Ascending aorta (tissue), 2 donors: Measurements from ENCODE around the gene CKS2. TPM values are rescaled to one million over a fixed set of nuclear protein-coding genes. Genes with fewer than 3 reads are reported as not detected.
A peak's percentile ranks its signal among the peaks of the same experiment; 100 is the strongest.

Experiments
- DNase-seq, 2 donors: peaks; one replicate each; pipeline ENCODE4 v3.0.0-alpha.2; 2019; ENCODE audit warnings: low spot score in 2 of 2
- H3K27ac ChIP-seq, 2 donors: fragments of 200-600 bp; sonication (generic); one replicate each; pipeline ENCODE4 v1.5.1; 2016 to 2017; ENCODE audit warnings: mild to moderate bottlenecking in 1 of 2
- H3K27me3 ChIP-seq: fragments of 200-600 bp; sonication (generic); one replicate; pipeline ENCODE4 v1.5.1; 2017
- H3K36me3 ChIP-seq, 2 donors: fragments of 200-600 bp; sonication (generic); one replicate each; pipeline ENCODE4 v1.5.1; 2016
- H3K4me1 ChIP-seq, 2 donors: fragments of 200-600 bp; sonication (generic); one replicate each; pipeline ENCODE4 v1.5.1; 2016 to 2017; ENCODE audit warnings: mild to moderate bottlenecking in 1 of 2
- H3K4me3 ChIP-seq, 2 donors: fragments of 200-600 bp; sonication (generic); one replicate each; pipeline ENCODE4 v1.5.1; 2016 to 2017; ENCODE audit warnings: mild to moderate bottlenecking in 1 of 2
- H3K9me3 ChIP-seq, 2 donors: fragments of 200-600 bp; sonication (generic); one replicate each; pipeline ENCODE4 v1.5.1; 2016
- intact Hi-C: fragments of 100-400 bp; cut with DNase I; formaldehyde crosslinking; loops from one replicate; pipeline ENCODE4 v1.15.1; 2023
- total RNA-seq: library from RNA; depleted of rRNA; stranded (reverse); fragments of >200 nt; gene quantifications from one replicate; pipeline ENCODE4 v1.1.0, GENCODE V29; 2016
- TF ChIP-seq, protein P1 (sequence below), 3 experiments: fragments of 200-600 bp in 2 of 3; fragments of 450-650 bp in 1 of 3; sonication (generic) in 2 of 3; IDR thresholded peaks; one replicate each; pipeline ENCODE4 v1.5.1; 2016 to 2019; ENCODE audit warnings: antibody characterized with exemption in 3 of 3, mild to moderate bottlenecking in 1 of 3, moderate library complexity in 1 of 3

CKS2 gene
- total RNA-seq, 1 donor from 2014 or later, result not detected

DNA sequence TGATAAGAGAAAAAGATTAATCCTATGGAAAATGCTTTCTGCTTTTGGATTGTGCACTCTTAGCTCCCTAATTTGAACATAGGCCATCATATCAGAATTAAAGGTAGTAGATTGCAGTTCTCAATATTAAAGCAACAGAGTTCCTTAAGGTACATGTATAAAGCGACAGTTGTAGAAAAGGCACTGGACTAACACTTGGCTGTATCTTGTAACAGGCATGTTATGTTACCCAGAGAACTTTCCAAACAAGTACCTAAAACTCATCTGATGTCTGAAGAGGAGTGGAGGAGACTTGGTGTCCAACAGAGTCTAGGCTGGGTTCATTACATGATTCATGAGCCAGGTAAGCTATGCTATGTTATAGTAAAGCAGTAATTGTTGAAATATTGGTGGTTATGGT, 4.0 kb downstream of the CKS2 start:
- DNase-seq, result no peak
- H3K4me3 ChIP-seq, result no peak overlapping the region
- H3K27me3 ChIP-seq, result no peaks in the 10 kb centered on the region
- intact Hi-C loops, result loop anchor here (5.0 to 10.0 kb wide), 6 partner anchors 133 to 1588 kb away; partner anchors contain the start of genes CTSL, SEMA4D and SPIN1
- no peak overlapping the region for H3K27ac ChIP-seq
- H3K36me3 ChIP-seq, result no peaks in the 10 kb centered on the region
- peaks cover 12 to 19% of the 10 kb centered on the region in 2 donors for H3K4me1 ChIP-seq
- TF ChIP-seq, protein P1, sequence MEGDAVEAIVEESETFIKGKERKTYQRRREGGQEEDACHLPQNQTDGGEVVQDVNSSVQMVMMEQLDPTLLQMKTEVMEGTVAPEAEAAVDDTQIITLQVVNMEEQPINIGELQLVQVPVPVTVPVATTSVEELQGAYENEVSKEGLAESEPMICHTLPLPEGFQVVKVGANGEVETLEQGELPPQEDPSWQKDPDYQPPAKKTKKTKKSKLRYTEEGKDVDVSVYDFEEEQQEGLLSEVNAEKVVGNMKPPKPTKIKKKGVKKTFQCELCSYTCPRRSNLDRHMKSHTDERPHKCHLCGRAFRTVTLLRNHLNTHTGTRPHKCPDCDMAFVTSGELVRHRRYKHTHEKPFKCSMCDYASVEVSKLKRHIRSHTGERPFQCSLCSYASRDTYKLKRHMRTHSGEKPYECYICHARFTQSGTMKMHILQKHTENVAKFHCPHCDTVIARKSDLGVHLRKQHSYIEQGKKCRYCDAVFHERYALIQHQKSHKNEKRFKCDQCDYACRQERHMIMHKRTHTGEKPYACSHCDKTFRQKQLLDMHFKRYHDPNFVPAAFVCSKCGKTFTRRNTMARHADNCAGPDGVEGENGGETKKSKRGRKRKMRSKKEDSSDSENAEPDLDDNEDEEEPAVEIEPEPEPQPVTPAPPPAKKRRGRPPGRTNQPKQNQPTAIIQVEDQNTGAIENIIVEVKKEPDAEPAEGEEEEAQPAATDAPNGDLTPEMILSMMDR (IDR thresholded peaks at IDR 0.05), result no peak
- no peaks in the 10 kb centered on the region for H3K9me3 ChIP-seq

DNA sequence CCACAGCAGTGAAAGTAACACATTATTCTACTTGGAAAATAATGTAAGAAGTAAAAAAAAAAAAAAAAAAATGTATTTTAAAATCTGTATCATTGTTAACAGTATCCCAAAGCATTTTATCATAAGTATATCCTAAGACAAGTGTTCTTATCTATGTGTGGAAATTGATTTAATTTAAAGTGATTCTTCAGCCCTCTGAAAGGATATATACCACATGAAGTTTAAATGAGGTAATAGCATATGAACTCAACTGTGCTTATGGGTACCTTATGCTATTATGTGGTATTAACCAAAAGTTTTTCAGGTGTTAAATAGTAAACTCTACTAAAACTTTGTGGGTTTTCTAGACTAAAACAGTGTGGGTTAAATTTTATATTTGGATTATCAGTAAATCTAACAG, 4.5 kb downstream of the CKS2 start:
- intact Hi-C loops, result loop anchor here (5.0 to 10.0 kb wide), 4 partner anchors 182 to 1588 kb away; partner anchors contain the start of genes CTSL and SEMA4D

DNA sequence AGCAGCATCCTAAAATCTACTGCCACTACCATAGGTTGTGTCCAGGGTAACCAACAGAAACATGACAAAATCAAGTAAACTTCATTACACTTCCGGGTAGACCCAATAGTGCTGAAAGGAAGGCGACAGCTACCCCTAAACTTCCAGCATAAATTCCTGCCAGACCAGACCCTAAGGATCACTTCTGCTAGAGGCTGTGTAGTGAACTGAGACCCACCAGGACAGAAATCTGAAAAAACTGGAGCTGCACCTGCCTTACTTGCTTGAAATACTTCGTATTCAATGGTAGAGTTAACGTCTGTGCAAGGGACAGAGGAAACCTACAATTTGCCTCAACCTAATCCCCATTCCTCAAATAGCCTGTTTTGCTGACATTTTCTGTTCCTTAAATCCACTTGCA, 6.3 kb downstream of the CKS2 start:
- peaks cover 10 to 27% of the 10 kb centered on the region in 2 donors for H3K4me1 ChIP-seq
- peak overlapping the region in 1 of 2 donors; percentile 74 for H3K4me3 ChIP-seq
- H3K27ac ChIP-seq, result peak overlapping the region in 1 of 2 donors; percentile 100
- intact Hi-C loops, result loop anchor here (5.0 to 10.0 kb wide), 4 partner anchors 180 to 1590 kb away; partner anchors contain the start of genes CTSL and SEMA4D
- no peaks in the 10 kb centered on the region for H3K36me3 ChIP-seq
- TF ChIP-seq, protein P1 (IDR thresholded peaks at IDR 0.05), result no peak
- H3K9me3 ChIP-seq, result no peaks in the 10 kb centered on the region
- DNase-seq, result no peak
- H3K27me3 ChIP-seq, result no peaks in the 10 kb centered on the region

More for the DNA sequence above, 4.5 kb downstream of the CKS2 start:
- Histone ChIP-seq H3K4me3 (no peak overlapping the region), H3K27me3 (no peaks in the 10 kb centered on the region), H3K9me3 (no peaks in the 10 kb centered on the region), H3K4me1 (peaks cover 13 to 25% of the 10 kb centered on the region in 2 donors), H3K27ac (no peak overlapping the region), H3K36me3 (no peaks in the 10 kb centered on the region)
- DNase-seq, result no peak
- TF ChIP-seq, protein P1 (IDR thresholded peaks at IDR 0.05), result no peak

DNA sequence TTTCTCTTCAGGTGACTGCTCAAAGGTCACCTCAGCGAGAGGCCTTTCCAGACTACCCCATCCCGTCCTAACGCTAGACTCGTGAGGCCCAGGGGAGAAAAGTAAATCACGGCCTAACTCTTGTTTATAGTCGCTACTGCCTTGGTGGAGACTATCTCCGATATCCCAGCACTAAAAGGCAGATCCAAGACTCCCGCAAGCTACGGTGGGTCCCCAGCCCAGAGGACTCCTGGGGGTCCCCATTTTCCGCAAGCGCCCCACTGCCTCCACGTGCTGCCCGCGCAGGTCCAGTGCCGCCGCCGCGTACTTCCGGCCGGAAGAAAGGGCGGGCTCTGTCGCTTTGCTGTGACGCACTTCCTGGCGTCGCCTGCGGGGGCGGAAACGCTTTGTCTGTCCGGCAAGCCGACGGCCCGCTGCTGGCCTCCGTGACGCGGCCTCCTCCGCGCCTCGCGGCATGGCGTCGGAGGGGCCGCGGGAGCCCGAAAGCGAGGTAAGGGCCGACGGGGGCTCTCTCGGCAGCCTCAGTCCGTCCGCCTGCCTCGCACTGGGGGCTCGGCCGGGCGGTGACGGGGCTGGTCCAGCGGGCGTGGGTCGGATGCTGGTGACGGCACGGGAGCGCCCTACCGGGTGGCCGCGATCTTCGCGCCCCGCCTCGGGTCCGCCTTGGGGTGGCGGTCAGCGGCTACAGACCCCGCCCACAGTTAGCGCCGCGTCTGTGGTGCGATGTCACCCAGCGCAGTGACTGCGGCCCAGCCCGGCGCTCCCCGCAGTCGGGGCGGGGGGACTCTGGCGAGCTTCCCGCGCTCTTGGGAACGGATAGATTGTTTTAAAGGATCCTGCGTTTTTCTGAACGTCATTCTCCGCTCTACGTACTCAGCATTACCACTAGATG, 7.4 kb downstream of the CKS2 start, which contains the start of gene SECISBP2:
Gene SECISBP2 (plus strand): TSS at position 378 of the 892 bp plus-strand sequence. CDS start 77 bp downstream, at position 455.
- Histone ChIP-seq H3K4me1 (peaks cover 10 to 27% of the 10 kb centered on the region in 2 donors), H3K27me3 (no peaks in the 10 kb centered on the region), H3K4me3 (peak within 1 kb of the TSS; percentile 74 to 89), H3K9me3 (no peaks in the 10 kb centered on the region), H3K27ac (peak within 1 kb of the TSS; percentile 98 to 100), H3K36me3 (no peaks in the 10 kb centered on the region)
- peak; percentile 89 to 98 for DNase-seq
- TF ChIP-seq, protein P1 (IDR thresholded peaks at IDR 0.05), result peak in 2 of 3 experiments; percentile 60 to 69
- intact Hi-C loops, result loop anchor here (1.0 to 10.0 kb wide), 7 partner anchors 8 to 1591 kb away; partner anchors contain the start of genes CTSL, NXNL2, S1PR3 and SEMA4D

GRCh38 chr9:89319015-89319905, 8.3 kb downstream of the CKS2 start:
- no peak for DNase-seq
- H3K9me3 ChIP-seq, result no peaks in the 10 kb centered on the region
- TF ChIP-seq, protein P1 (IDR thresholded peaks at IDR 0.05), result peak in 1 of 3 experiments; percentile 68
- H3K36me3 ChIP-seq, result no peaks in the 10 kb centered on the region
- H3K4me3 ChIP-seq, result peak overlapping the region; percentile 74 to 89
- peak overlapping the region; percentile 98 to 100 for H3K27ac ChIP-seq
- intact Hi-C loops, result loop anchor here (2.0 to 10.0 kb wide), 5 partner anchors 178 to 1592 kb away; partner anchors contain the start of genes CTSL, NXNL2 and SEMA4D
- no peaks in the 10 kb centered on the region for H3K27me3 ChIP-seq
- H3K4me1 ChIP-seq, result peaks cover 10 to 27% of the 10 kb centered on the region in 2 donors
